Dermis microvascular lymphatic vessel endothelial cell (primary cell): Measurements from ENCODE around the gene ANKS6. TPM values are rescaled to one million over a fixed set of nuclear protein-coding genes. Genes with fewer than 3 reads are reported as not detected.
"Not testable (repeated sequence)": the region's sequence is repeated elsewhere in the genome, so short reads cannot be mapped to it uniquely, and the experiment has no call there.

Experiments used
- DNase-seq, 2 donors: peaks; one replicate each; pipeline versions ENCODE4 v3.0.0 to v3.0.0-alpha.2; 2010; ENCODE audit warnings: low read depth in 2 of 2
- total RNA-seq: library from RNA; depleted of rRNA; stranded (reverse); fragments of >200 nt; gene quantifications from 2 replicates; pipeline ENCODE4 v1.2.1, GENCODE V29; 2014

The ANKS6 gene
- total RNA-seq, 1 donor from 2014 or later: 8.2 TPM

GRCh38 chr9:98702835-98703380 is 93.4 kb downstream of the ANKS6 start:
- DNase-seq: no peak

DNA sequence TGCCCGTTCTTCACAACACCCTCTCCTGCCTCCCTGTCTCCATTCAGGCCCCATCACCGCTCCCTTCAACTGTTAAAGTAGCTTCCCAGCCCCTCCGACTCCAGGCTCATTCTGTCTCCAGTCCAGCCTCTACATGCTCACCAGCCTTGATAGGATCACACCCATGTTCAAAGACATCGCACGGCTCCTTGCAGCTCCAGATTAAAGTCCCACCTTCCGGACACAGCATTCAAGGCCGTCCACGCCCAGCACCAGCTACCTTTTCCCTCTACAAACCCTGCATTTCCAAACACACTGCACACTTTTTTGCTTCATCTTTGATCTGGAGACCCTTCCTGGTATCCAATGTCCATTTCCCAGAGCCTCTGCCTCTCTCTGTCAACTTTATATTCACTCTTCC is 94.0 kb downstream of the ANKS6 start:
- no peak for DNase-seq

- no peak for DNase-seq
These were observed 94.8 kb downstream of the ANKS6 start for GRCh38 chr9:98701576-98701975.

GRCh38 chr9:98700801-98701200 is 95.6 kb downstream of the ANKS6 start:
- DNase-seq: no peak

DNA sequence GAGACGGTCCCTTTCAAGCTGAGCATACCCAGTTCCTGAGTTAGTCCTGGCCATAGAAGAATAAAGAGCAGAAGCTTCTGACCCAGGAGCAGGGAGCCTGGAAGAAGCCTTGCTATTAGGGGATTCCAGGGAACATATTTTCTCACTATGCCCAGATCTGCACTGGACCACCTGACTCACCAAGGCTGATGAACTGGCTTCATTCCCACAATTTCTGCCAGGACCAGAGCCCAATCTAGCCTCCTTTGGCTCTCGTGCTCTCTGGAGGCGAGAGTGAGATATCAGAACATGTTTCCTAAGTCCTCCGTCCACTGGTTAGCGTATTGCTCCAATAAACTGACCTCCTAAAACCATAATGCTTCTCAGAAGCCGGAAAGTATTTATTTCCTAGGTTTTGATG is 97.5 kb downstream of the ANKS6 start:
- DNase-seq: no peak

DNA sequence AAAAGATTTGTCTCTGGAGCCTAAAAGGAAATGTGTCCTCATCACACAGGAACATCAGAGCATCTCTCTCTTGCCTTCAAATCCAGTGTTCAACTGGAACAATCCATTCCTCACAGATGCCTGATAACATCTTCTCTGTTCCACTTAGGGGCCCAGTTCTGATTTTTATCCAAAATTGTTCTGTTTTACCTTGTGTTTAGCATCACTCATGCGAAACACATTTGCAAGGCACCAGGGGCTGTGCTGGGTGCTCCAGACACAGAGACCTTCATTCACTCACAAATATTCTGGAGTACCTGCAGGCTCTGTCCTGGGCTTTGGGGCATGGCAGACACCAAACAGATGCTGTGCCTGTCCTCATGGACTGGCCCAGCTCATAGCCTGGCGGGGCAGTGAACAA is 101.4 kb downstream of the ANKS6 start:
- no peak for DNase-seq

DNA sequence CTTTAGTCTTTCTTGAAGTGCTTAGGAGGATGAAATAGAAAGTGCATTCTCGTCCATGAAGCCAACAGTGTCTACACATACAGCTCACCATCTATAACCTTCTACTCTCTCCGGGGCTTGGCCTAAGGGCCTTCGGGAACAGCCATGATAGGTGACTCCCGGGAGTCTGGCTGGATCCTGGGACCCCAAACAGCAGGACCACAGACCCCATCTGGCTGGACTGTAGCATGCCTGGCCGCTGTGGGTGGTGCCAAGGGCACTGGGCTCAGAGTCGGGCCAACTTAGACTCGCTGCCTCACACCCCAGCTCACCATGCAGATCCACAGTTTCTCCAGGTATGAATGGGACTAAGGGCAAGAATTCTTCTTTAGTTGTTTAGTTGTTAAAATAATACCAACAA is 104.0 kb downstream of the ANKS6 start:
- no peak for DNase-seq

- DNase-seq: no peak
These were observed 104.5 kb downstream of the ANKS6 start for GRCh38 chr9:98691890-98692289.

GRCh38 chr9:98690686-98691085 is 105.7 kb downstream of the ANKS6 start:
- DNase-seq: no peak

- DNase-seq: no peak
These were observed 107.5 kb downstream of the ANKS6 start for GRCh38 chr9:98688710-98689495.

- DNase-seq: no peak
These were observed 108.4 kb downstream of the ANKS6 start for GRCh38 chr9:98687911-98688310.

GRCh38 chr9:98686961-98687855 is 109.1 kb downstream of the ANKS6 start:
- peak; percentile 15 to 47 for DNase-seq

GRCh38 chr9:98684816-98685215 is 111.5 kb downstream of the ANKS6 start:
- DNase-seq: not testable (repeated sequence)

Other genes starting within 250 kb of the ANKS6 start
- gene GABBR2, start 87.6 kb downstream of the ANKS6 start, total RNA-seq: 1.8 and 10.2 TPM in 2 replicates
- gene GALNT12, start 11.1 kb upstream of the ANKS6 start, total RNA-seq: 0.26 and 0.38 TPM in 2 replicates
- 2.0 and 2.8 TPM in 2 replicates for gene COL15A1, start 147.4 kb upstream of the ANKS6 start, total RNA-seq